HFFc6 (cell line): ENCODE data around the gene MAN1B1. TPM values are rescaled to one million over a fixed set of nuclear protein-coding genes. Genes with fewer than 3 reads are reported as not detected.

Experiments used
- DNase-seq: peaks from one replicate; pipeline ENCODE4 v3.0.0-alpha.2; 2018
- H3K27ac Mint-ChIP-seq: 2 replicates; pipeline ENCODE4 v1.8.0; 2020; ENCODE audit warnings: mild to moderate bottlenecking, mixed read lengths
- H3K27me3 Mint-ChIP-seq: 2 replicates; pipeline ENCODE4 v1.8.0; 2021; ENCODE audit warnings: mild to moderate bottlenecking, moderate library complexity, mixed read lengths; ENCODE audit not compliant: insufficient read depth
- H3K36me3 Mint-ChIP-seq: 2 replicates; pipeline ENCODE4 v1.8.0; 2021; ENCODE audit warnings: low read depth, mixed read lengths
- H3K4me1 Mint-ChIP-seq: 2 replicates; pipeline ENCODE4 v1.8.0; 2020; ENCODE audit warnings: low read depth, mixed read lengths
- H3K4me3 Mint-ChIP-seq: 2 replicates; pipeline ENCODE4 v1.8.0; 2020; ENCODE audit warnings: mild to moderate bottlenecking, moderate library complexity, mixed read lengths
- H3K9me3 Mint-ChIP-seq: 2 replicates; pipeline ENCODE4 v1.8.0; 2020; ENCODE audit warnings: mild to moderate bottlenecking, mixed read lengths
- total RNA-seq, 6 experiments: library from RNA; stranded (reverse); fragmentation: NEBNext Ultra II Directional; extraction: Animal tissue kit (Norgen Biotek cat#: 25700); gene quantifications; 2 replicates in 1 of 6; 3 replicates in 5 of 6; pipeline ENCODE4 v1.2.3, GENCODE V29; 2021
- TF ChIP-seq, protein P1 (sequence below): fragments of 200-600 bp; sonication (generic); IDR thresholded peaks from 2 replicates; pipeline ENCODE4 v1.5.0; 2021; ENCODE audit warnings: antibody characterized with exemption, mild to moderate bottlenecking

The MAN1B1 gene
- total RNA-seq, 6 experiments from 2014 or later, result 70.1 to 90.2 (median 77.6) TPM

DNA sequence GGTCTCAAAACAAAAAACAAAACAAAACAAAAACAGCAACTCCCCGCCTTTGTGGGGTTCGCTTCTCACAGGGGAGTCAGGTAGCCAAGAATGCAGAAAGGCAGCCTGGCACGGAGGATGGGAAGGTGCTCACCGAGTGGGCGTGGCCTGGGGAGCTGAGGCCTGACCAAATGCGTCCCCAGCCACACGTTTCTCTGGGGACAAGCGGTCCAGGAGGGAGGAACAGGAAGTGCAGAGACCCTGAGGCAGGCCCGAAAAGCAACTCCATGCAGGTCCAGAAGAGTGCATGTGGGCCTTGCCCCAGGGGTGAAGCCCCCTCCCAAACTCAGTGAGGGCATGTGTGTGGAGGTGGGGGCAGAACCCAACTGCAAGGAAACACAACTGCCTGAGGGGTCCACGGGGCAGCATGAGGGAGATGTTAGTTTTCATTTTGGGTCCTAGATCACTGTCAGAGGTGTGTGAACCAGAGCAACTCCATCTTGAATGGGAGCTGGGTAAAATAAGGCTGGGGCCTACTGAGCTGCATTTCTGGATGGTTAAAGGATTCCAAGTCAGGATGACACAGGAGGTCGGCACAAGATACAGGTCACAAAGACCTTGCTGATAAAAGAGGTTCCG lies 12.0 kb upstream of the MAN1B1 start:
- H3K4me1 Mint-ChIP-seq, result peaks cover 8% of the 10 kb centered on the region
- no peak overlapping the region for H3K4me3 Mint-ChIP-seq
- no peak for DNase-seq
- no peaks in the 10 kb centered on the region for H3K9me3 Mint-ChIP-seq
- no peaks in the 10 kb centered on the region; the same call in none of the 2 replicates for H3K27me3 Mint-ChIP-seq
- H3K27ac Mint-ChIP-seq, result no peak overlapping the region
- TF ChIP-seq, protein P1, sequence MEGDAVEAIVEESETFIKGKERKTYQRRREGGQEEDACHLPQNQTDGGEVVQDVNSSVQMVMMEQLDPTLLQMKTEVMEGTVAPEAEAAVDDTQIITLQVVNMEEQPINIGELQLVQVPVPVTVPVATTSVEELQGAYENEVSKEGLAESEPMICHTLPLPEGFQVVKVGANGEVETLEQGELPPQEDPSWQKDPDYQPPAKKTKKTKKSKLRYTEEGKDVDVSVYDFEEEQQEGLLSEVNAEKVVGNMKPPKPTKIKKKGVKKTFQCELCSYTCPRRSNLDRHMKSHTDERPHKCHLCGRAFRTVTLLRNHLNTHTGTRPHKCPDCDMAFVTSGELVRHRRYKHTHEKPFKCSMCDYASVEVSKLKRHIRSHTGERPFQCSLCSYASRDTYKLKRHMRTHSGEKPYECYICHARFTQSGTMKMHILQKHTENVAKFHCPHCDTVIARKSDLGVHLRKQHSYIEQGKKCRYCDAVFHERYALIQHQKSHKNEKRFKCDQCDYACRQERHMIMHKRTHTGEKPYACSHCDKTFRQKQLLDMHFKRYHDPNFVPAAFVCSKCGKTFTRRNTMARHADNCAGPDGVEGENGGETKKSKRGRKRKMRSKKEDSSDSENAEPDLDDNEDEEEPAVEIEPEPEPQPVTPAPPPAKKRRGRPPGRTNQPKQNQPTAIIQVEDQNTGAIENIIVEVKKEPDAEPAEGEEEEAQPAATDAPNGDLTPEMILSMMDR, result no peak
- H3K36me3 Mint-ChIP-seq, result no peaks in the 10 kb centered on the region

DNA sequence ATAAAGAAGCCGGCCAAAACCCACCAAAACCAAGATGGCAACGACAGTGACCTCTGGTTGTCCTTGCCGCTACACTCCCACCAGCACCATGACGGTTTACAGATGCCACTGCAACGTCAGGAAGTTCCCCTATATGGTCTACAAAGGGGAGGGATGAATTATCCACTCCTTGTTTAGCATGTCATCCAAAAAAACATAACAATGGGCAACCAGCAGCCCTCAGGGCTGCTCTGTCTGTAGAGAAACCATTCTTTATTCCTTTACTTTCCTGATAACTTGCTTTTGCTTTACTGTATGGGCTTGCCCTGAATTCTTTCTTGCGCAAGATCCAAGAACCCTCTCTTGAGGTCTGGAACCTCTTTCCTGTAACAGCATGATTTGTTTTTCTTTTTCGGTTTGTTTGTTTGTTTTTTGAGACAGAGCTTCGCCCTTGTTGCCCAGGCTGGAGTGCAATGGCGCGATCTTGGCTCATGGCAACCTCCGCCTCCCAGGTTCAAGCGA lies 11.5 kb upstream of the MAN1B1 start:
- no peaks in the 10 kb centered on the region; the same call in none of the 2 replicates for H3K27me3 Mint-ChIP-seq
- no peaks in the 10 kb centered on the region for H3K36me3 Mint-ChIP-seq
- peaks cover 8% of the 10 kb centered on the region for H3K4me1 Mint-ChIP-seq
- no peak for DNase-seq
- TF ChIP-seq, protein P1, result no peak
- no peak overlapping the region for H3K27ac Mint-ChIP-seq
- H3K9me3 Mint-ChIP-seq, result no peaks in the 10 kb centered on the region
- no peak overlapping the region for H3K4me3 Mint-ChIP-seq

DNA sequence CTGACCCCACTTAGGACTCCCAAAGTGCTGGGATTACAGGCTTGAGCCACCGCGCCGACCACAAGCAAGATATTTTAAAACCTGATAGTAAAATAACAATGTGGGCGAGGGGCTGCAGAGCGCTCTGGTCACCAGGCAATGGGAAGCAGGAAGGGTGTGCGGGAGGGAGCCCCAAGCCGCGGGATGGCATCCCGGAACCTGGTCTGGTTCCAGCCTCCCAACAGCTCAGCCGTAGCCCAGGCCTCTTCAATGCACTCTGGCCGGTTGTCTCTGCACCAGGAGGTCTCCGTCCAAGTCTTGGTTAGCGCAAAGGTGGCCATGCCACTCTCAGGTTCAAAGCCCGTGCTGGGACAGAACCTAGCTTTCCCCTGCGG lies 10.2 kb upstream of the MAN1B1 start:
- no peaks in the 10 kb centered on the region; the same call in none of the 2 replicates for H3K27me3 Mint-ChIP-seq
- TF ChIP-seq, protein P1, result no peak

DNA sequence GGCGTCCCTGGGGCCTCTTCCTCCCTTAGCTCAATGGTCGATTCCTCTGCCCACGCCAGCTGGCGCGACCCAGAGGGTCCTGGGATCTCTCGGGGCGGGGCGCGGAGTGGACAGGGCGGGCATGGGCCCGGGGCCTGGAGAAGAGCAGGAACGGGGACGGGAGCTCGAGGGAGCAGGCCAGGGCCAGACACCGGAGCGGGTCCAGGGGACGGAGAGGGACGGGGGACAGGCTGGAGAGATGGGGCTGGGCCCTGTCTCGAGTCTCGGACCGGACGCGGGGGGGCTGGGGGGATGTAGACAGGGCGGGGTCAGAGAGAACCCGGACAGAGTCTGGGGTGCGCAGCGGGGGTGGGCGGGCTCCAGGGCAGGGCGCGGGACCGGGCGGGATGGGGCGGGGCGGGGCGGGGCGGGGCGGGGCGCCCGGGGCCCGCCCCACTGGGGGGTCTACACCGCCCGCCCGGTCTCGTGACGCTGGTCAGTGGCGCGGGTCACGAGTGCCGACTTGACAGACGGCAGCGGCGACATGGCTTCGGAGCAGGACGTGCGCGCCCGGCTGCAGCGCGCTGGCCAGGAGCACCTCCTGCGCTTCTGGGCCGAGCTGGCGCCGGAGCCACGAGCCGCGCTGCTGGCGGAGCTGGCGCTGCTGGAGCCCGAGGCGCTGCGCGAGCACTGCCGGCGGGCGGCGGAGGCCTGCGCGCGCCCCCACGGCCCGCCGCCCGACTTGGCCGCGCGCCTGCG lies 9.6 kb upstream of the MAN1B1 start, which contains the start of gene UAP1L1:
TSS of gene UAP1L1 (plus strand) at position 508 of the 738 bp plus-strand sequence. CDS start at position 524, 16 bp downstream.
- no peaks in the 10 kb centered on the region for H3K9me3 Mint-ChIP-seq
- H3K4me1 Mint-ChIP-seq, result peaks cover 4% of the 10 kb centered on the region; the same call in 1 of the 2 replicates
- TF ChIP-seq, protein P1, result no peak
- peak; percentile 57 for DNase-seq
- H3K4me3 Mint-ChIP-seq, result peak within 1 kb of the TSS; percentile 81
- no peaks in the 10 kb centered on the region for H3K36me3 Mint-ChIP-seq
- no peak within 1 kb of the TSS; the same call in 1 of the 2 replicates for H3K27ac Mint-ChIP-seq
- H3K27me3 Mint-ChIP-seq, result no peaks in the 10 kb centered on the region; the same call in none of the 2 replicates

More for the DNA sequence above, 10.2 kb upstream of the MAN1B1 start:
- no peaks in the 10 kb centered on the region for H3K4me1 Mint-ChIP-seq
- H3K27ac Mint-ChIP-seq, result no peak overlapping the region; the same call in 1 of the 2 replicates
- H3K9me3 Mint-ChIP-seq, result no peaks in the 10 kb centered on the region
- no peaks in the 10 kb centered on the region for H3K36me3 Mint-ChIP-seq
- DNase-seq, result no peak
- peak overlapping the region; percentile 63 for H3K4me3 Mint-ChIP-seq

DNA sequence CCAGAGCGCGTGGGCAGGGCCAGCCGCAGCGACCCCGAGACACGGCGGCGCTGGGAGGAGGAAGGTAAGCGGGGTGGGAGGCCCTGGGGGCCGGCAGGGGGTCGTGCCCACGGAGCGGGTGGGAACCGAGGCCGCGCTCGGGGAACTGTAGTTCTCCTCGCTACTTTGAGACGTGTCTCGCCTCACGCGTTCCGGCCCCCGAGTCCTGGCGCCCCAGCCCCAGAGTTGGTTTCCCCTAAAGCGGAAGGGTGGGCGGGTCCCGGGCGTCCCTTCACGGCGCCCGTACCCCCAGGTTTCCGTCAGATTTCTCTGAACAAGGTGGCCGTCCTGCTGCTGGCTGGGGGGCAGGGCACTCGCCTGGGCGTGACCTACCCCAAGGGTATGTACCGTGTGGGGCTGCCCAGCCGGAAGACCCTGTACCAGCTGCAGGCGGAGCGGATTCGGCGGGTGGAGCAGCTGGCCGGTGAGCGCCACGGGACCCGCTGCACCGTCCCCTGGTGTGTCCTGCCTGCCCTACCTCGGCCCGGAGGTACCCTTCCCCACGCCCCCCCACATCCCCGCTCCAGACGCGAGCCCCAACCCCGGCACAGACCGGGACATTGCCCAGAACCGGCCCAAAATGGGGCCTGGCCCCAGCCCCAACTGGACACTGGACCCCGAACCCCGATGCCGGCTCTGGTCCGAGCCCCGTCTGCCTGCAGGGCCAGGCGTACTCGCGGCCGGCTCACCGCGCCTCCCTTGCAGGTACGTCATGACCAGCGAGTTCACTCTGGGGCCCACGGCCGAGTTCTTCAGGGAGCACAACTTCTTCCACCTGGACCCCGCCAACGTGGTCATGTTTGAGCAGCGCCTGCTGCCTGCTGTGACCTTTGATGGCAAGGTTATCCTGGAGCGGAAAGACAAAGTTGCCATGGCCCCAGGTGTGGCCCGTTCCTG lies 8.8 kb upstream of the MAN1B1 start:
- Mint-ChIP-seq H3K27ac (no peak overlapping the region), H3K9me3 (no peaks in the 10 kb centered on the region), H3K4me1 (peaks cover 13% of the 10 kb centered on the region), H3K27me3 (no peaks in the 10 kb centered on the region; the same call in none of the 2 replicates), H3K36me3 (no peaks in the 10 kb centered on the region), H3K4me3 (peak overlapping the region; percentile 81)
- no peak for DNase-seq
- TF ChIP-seq, protein P1, result no peak
